B cell (primary cell): ENCODE data around the gene GIMAP8.
"Not testable (repeated sequence)": the region's sequence is repeated elsewhere in the genome, so short reads cannot be mapped to it uniquely, and the experiment has no call there.

ENCODE experiments used
- CTCF ChIP-seq: fragments of 200-600 bp; IDR thresholded peaks from one replicate; pipeline ENCODE4 v1.8.0; 2022; ENCODE audit warnings: antibody characterized with exemption, mild to moderate bottlenecking
- EZH2 ChIP-seq: IDR thresholded peaks from 2 replicates; pipeline ENCODE4 v1.6.1; 2012; ENCODE audit warnings: borderline replicate concordance, low read depth, mild to moderate bottlenecking, moderate library complexity, low read length; ENCODE audit not compliant: insufficient read depth, poor library complexity, severe bottlenecking

- TF ChIP-seq CTCF, EZH2: not testable (repeated sequence)
Observed at GRCh38 chr7:150493442-150493841, 43.0 kb downstream of the GIMAP8 start.
